ENCODE data around the gene ARHGEF40.

DNA sequence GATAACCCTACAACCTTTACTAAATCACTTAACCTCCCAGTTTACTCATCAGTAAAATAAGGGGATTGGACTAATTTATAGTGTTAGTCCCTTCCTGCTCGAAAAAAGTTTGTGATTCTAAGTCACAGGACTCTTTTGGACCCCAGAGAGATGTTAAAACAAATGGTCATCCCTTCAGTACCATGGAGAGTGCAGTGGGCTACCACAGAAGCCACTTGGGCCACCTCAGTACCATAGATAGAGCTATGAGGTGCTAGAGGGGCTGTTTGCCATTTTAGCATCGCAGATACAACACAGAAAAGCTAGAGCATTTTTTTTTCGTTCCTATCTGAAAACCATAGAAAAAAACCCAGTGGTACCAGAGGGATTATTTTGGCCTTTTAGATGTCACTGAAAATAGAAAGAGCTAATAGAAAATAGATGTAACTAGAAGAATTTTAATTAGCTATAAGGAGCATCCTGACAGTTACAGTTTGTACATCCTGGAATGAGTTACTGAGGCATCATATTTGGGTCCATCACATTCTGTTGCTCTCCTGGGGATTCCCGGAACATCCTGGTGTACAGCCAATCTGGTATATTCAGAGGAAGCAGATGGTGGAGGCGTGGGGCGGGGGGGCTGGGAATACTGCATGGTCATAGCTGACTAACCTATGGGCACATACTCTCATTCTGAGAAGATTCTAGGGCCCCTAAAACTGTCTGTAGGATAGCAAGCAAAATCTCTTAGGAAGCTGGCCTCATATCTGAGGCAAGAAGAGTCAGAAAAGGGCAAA lies 25.5 kb downstream of the ARHGEF40 start:
- TF ChIP-seq EP300 (IDR thresholded peaks at IDR 0.05) (no peak), POLR2A (IDR thresholded peaks at IDR 0.05) (no peak)
- TF ChIP-seq, protein P1, sequence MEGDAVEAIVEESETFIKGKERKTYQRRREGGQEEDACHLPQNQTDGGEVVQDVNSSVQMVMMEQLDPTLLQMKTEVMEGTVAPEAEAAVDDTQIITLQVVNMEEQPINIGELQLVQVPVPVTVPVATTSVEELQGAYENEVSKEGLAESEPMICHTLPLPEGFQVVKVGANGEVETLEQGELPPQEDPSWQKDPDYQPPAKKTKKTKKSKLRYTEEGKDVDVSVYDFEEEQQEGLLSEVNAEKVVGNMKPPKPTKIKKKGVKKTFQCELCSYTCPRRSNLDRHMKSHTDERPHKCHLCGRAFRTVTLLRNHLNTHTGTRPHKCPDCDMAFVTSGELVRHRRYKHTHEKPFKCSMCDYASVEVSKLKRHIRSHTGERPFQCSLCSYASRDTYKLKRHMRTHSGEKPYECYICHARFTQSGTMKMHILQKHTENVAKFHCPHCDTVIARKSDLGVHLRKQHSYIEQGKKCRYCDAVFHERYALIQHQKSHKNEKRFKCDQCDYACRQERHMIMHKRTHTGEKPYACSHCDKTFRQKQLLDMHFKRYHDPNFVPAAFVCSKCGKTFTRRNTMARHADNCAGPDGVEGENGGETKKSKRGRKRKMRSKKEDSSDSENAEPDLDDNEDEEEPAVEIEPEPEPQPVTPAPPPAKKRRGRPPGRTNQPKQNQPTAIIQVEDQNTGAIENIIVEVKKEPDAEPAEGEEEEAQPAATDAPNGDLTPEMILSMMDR (IDR thresholded peaks at IDR 0.05), result no peak
